Measurements from ENCODE around the gene SRSF3. TPM values are rescaled to one million over a fixed set of nuclear protein-coding genes. Genes with fewer than 3 reads are reported as not detected.
A peak's percentile ranks its signal among the peaks of the same experiment; 100 is the strongest.

Gene SRSF3
- polyA plus RNA-seq, 1 donor from 2014 or later: 393 TPM

- Histone ChIP-seq H3K9me3 (ENCODE audit: low read length) (no peaks in the 10 kb centered on the region), H3K36me3 (ENCODE audit: insufficient read depth, low read length) (peaks cover 13% of the 10 kb centered on the region), H3K4me3 (ENCODE audit: low read length) (no peak overlapping the region), H3F3A (ENCODE audit: insufficient read depth, low read length, poor library complexity, severe bottlenecking) (no peaks in the 10 kb centered on the region), H3K9me2 (ENCODE audit: insufficient read depth, low read length) (no peaks in the 10 kb centered on the region), H4K20me1 (ENCODE audit: insufficient read depth) (no peaks in the 10 kb centered on the region), H3K79me2 (replicated peaks; ENCODE audit: insufficient read depth, low read length) (peaks cover 13% of the 10 kb centered on the region), H2AFZ (ENCODE audit: low read depth, low read length) (no peak overlapping the region), H3K4me2 (ENCODE audit: low read length) (no peak overlapping the region), H3K27me3 (ENCODE audit: insufficient read depth, low read depth, low read length) (no peaks in the 10 kb centered on the region), H3K9ac (ENCODE audit: low read length) (no peak overlapping the region), H3K27ac (ENCODE audit: low read length) (no peak overlapping the region)
- TF ChIP-seq EZH2 (IDR thresholded peaks at IDR 0.05; ENCODE audit: borderline replicate concordance, insufficient read depth, low read length, poor library complexity, severe bottlenecking) (no peak), MXI1 (conservative IDR thresholded peaks at IDR 0.05; ENCODE audit: poor library complexity, severe bottlenecking) (no peak), EP300 (conservative IDR thresholded peaks at IDR 0.05; ENCODE audit: poor library complexity, severe bottlenecking) (no peak), CTCF (IDR thresholded peaks at IDR 0.05; ENCODE audit: poor library complexity, severe bottlenecking) (no peak), TAF1 (IDR thresholded peaks at IDR 0.05; ENCODE audit: low read depth) (no peak), RAD21 (conservative IDR thresholded peaks at IDR 0.05) (no peak), SMC3 (conservative IDR thresholded peaks at IDR 0.05; ENCODE audit: poor library complexity) (no peak), POLR2AphosphoS5 (IDR thresholded peaks at IDR 0.05) (no peak)
- TF ChIP-seq, protein P1, sequence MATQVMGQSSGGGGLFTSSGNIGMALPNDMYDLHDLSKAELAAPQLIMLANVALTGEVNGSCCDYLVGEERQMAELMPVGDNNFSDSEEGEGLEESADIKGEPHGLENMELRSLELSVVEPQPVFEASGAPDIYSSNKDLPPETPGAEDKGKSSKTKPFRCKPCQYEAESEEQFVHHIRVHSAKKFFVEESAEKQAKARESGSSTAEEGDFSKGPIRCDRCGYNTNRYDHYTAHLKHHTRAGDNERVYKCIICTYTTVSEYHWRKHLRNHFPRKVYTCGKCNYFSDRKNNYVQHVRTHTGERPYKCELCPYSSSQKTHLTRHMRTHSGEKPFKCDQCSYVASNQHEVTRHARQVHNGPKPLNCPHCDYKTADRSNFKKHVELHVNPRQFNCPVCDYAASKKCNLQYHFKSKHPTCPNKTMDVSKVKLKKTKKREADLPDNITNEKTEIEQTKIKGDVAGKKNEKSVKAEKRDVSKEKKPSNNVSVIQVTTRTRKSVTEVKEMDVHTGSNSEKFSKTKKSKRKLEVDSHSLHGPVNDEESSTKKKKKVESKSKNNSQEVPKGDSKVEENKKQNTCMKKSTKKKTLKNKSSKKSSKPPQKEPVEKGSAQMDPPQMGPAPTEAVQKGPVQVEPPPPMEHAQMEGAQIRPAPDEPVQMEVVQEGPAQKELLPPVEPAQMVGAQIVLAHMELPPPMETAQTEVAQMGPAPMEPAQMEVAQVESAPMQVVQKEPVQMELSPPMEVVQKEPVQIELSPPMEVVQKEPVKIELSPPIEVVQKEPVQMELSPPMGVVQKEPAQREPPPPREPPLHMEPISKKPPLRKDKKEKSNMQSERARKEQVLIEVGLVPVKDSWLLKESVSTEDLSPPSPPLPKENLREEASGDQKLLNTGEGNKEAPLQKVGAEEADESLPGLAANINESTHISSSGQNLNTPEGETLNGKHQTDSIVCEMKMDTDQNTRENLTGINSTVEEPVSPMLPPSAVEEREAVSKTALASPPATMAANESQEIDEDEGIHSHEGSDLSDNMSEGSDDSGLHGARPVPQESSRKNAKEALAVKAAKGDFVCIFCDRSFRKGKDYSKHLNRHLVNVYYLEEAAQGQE (IDR thresholded peaks at IDR 0.05; ENCODE audit: borderline replicate concordance): no peak
These were observed 19.2 kb downstream of the SRSF3 start for GRCh38 chr6:36613200-36613995.

DNA sequence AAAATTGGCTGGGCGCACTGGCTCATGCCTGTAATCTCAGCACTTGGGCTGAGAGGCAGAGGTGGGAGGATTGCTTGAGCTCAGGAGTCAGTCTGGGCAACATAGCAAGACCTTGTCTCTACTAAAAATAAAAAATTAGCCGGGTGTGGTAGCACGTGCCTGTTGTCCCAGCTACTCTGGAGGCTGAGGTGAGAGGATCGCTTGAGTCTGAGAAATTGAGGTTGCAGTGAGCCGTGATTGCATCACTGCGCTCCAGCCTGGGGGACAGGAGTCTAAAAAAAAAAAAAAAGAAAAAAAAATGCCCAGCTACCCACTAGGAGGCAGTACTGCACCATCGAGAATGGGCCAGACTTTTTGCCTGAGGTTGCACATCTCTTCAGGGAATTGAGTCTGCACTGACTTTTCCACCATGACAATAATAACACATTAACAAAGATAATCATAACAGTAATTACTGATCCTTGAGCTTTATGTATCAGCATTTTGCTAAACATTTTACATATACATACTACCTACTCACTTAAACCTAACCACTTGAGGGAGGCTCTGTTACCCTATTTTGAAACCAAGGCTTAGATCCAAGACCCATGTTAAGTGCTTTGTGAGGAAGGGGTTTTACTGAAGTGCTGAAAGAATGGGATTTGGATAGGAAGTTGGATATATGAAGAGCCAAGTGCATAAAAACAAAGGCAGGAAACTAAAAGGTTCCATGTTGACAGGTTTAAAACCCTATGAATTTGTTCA, 21.0 kb downstream of the SRSF3 start:
- no peaks in the 10 kb centered on the region for H3F3A ChIP-seq (ENCODE audit: insufficient read depth, low read length, poor library complexity, severe bottlenecking)

More for the DNA sequence above, 21.0 kb downstream of the SRSF3 start:
- Histone ChIP-seq H3K9me2 (ENCODE audit: insufficient read depth, low read length) (no peaks in the 10 kb centered on the region), H3K79me2 (replicated peaks; ENCODE audit: insufficient read depth, low read length) (peaks cover 2% of the 10 kb centered on the region), H3K9me3 (ENCODE audit: low read length) (no peaks in the 10 kb centered on the region), H4K20me1 (ENCODE audit: insufficient read depth) (no peaks in the 10 kb centered on the region), H2AFZ (ENCODE audit: low read depth, low read length) (no peak overlapping the region), H3K36me3 (ENCODE audit: insufficient read depth, low read length) (peaks cover 13% of the 10 kb centered on the region), H3K4me3 (ENCODE audit: low read length) (no peak overlapping the region), H3K4me2 (ENCODE audit: low read length) (no peak overlapping the region), H3K27me3 (ENCODE audit: insufficient read depth, low read depth, low read length) (no peaks in the 10 kb centered on the region), H3K9ac (ENCODE audit: low read length) (no peak overlapping the region), H3K27ac (ENCODE audit: low read length) (no peak overlapping the region)
- TF ChIP-seq CTCF (IDR thresholded peaks at IDR 0.05; ENCODE audit: poor library complexity, severe bottlenecking) (peak; percentile 64), RAD21 (conservative IDR thresholded peaks at IDR 0.05) (peak; percentile 55), TAF1 (IDR thresholded peaks at IDR 0.05; ENCODE audit: low read depth) (no peak), SMC3 (conservative IDR thresholded peaks at IDR 0.05; ENCODE audit: poor library complexity) (peak; percentile 39)
